ENCODE data around the gene FGD3.

DNA sequence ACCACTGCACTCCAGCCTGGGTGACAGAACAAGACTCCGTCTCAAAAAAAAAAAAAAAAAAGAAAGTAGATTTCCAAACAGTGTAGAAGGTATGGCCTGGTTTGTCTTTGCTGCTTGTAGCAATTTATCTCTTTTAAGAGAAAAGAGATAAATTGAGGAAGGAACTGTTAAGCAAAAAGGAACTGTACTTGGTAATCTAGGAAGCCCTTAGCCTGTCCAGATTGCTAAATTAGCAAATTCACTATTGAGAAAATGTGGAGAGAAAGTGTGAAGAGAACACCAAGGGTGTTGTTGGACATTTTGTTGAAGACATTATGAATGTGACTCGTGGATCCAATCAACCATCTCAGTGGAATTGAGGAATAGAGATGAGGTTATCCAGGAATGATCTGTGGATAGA is 98.2 kb downstream of the FGD3 start:
- TF ChIP-seq, protein P1, sequence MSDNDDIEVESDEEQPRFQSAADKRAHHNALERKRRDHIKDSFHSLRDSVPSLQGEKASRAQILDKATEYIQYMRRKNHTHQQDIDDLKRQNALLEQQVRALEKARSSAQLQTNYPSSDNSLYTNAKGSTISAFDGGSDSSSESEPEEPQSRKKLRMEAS (IDR thresholded peaks at IDR 0.05) = no peak
- TF ChIP-seq, protein P2, sequence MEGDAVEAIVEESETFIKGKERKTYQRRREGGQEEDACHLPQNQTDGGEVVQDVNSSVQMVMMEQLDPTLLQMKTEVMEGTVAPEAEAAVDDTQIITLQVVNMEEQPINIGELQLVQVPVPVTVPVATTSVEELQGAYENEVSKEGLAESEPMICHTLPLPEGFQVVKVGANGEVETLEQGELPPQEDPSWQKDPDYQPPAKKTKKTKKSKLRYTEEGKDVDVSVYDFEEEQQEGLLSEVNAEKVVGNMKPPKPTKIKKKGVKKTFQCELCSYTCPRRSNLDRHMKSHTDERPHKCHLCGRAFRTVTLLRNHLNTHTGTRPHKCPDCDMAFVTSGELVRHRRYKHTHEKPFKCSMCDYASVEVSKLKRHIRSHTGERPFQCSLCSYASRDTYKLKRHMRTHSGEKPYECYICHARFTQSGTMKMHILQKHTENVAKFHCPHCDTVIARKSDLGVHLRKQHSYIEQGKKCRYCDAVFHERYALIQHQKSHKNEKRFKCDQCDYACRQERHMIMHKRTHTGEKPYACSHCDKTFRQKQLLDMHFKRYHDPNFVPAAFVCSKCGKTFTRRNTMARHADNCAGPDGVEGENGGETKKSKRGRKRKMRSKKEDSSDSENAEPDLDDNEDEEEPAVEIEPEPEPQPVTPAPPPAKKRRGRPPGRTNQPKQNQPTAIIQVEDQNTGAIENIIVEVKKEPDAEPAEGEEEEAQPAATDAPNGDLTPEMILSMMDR (IDR thresholded peaks at IDR 0.05; ENCODE audit: low read depth, low read length, missing input control) = no peak
- TF ChIP-seq YY1 (IDR thresholded peaks at IDR 0.05) = no peak
- no peak for TF ChIP-seq SP1 (IDR thresholded peaks at IDR 0.05)
- no peak for TF ChIP-seq JUND (IDR thresholded peaks at IDR 0.05)
- no peak for TF ChIP-seq TAF1 (conservative IDR thresholded peaks at IDR 0.05)
- no peak for TF ChIP-seq RAD21 (IDR thresholded peaks at IDR 0.05)

Measured in liver (tissue), 3 donors.